Testis (tissue), 2 donors: ENCODE results near the gene CBX2.

Experiments
- POLR2A ChIP-seq: fragments of 450-650 bp; IDR thresholded peaks from one replicate; pipeline ENCODE4 v1.6.1; 2017; ENCODE audit warnings: antibody characterized with exemption, mild to moderate bottlenecking, moderate library complexity
- TF ChIP-seq, protein P1 (sequence below), 3 experiments: fragments of 450-650 bp in 2 of 3; fragments of 200-600 bp in 1 of 3; sonication (generic) in 1 of 3; IDR thresholded peaks; one replicate each; pipeline ENCODE4 v1.5.1; 2016 to 2019; ENCODE audit warnings: antibody characterized with exemption in 3 of 3, mild to moderate bottlenecking in 2 of 3, moderate library complexity in 1 of 3

DNA sequence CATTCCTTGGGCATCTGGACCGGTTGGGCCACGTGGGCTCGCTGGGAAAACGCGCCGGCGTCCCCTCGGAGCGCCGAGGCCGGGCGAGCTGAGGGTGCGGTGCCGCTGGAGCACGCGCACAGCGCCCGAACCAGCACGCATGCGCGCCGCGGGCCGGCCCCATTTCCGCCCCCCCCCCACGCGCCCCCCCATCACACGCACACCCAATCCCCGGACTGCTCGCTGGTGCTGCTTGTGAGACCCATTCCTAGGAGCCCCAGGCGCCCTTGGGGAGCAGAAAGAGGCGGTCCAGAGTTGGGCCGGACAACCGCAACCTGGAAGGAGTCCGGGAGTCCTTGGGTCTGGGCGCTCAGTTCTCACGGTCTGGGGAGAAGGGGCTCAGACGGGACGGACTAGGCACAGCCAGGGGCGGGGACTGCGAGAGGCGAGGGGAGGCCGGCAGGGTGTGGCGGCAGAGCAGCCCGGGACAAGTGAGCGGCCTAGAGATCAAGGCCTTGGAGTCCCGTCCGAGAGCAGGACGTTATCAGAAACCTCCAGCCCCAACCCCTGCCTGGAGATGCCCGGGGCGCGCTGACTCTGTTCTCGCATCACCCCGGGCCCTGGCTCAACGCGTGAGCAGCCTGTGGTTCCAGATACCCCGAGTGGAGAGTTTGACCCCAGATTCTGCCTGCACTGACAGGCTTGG, 24.9 kb downstream of the CBX2 start:
- TF ChIP-seq, protein P1, sequence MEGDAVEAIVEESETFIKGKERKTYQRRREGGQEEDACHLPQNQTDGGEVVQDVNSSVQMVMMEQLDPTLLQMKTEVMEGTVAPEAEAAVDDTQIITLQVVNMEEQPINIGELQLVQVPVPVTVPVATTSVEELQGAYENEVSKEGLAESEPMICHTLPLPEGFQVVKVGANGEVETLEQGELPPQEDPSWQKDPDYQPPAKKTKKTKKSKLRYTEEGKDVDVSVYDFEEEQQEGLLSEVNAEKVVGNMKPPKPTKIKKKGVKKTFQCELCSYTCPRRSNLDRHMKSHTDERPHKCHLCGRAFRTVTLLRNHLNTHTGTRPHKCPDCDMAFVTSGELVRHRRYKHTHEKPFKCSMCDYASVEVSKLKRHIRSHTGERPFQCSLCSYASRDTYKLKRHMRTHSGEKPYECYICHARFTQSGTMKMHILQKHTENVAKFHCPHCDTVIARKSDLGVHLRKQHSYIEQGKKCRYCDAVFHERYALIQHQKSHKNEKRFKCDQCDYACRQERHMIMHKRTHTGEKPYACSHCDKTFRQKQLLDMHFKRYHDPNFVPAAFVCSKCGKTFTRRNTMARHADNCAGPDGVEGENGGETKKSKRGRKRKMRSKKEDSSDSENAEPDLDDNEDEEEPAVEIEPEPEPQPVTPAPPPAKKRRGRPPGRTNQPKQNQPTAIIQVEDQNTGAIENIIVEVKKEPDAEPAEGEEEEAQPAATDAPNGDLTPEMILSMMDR (IDR thresholded peaks at IDR 0.05) = no peak
- TF ChIP-seq POLR2A = no peak
